T-helper 1 cell treated with Interleukin-12 subunit alpha and Interleukin-12 subunit beta and Interleukin-4 antibody, amounts not matched to agents 30 μg/mL and 1 μg/mL, for 36 hours (primary cell): ENCODE data around the gene EMP3.

Experiments
- H3K27ac Mint-ChIP-seq: one replicate; pipeline ENCODE4 v1.8.0; 2021; ENCODE audit warnings: mild to moderate bottlenecking, mixed read lengths
- H3K27me3 Mint-ChIP-seq: one replicate; pipeline ENCODE4 v1.8.0; 2021; ENCODE audit warnings: low read depth, mixed read lengths
- H3K36me3 Mint-ChIP-seq: one replicate; pipeline ENCODE4 v1.8.0; 2021; ENCODE audit warnings: low read depth, mixed read lengths
- H3K4me1 Mint-ChIP-seq: one replicate; pipeline ENCODE4 v1.8.0; 2021; ENCODE audit warnings: low read depth, mixed read lengths
- H3K4me3 Mint-ChIP-seq: one replicate; pipeline ENCODE4 v1.8.0; 2021; ENCODE audit warnings: mild to moderate bottlenecking, moderate library complexity, mixed read lengths
- H3K9me3 Mint-ChIP-seq: one replicate; pipeline ENCODE4 v1.8.0; 2021; ENCODE audit warnings: mixed read lengths

Gene EMP3

DNA sequence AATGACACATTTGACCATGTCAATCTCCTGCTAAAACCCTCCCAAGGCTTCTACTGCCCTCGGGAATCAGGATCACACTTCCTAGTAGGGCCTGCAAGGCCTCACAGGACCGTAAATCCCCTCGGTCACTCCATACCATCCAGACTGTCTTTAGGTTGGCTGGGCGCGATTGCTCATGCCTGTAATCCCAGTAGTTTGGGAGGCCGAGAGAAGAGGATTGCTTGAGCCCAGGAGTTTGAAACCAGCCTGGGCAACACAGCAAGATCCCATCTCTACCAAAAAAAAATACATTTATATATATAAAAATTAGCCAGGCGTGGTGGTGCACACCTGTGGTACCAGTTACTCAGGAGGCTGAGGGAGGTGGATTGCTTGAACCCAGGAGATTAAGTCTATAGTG lies 23.4 kb downstream of the EMP3 start:
- no peaks in the 10 kb centered on the region for H3K4me1 Mint-ChIP-seq
- no peaks in the 10 kb centered on the region for H3K27me3 Mint-ChIP-seq
- no peaks in the 10 kb centered on the region for H3K9me3 Mint-ChIP-seq
- H3K27ac Mint-ChIP-seq = no peak overlapping the region
- no peak overlapping the region for H3K4me3 Mint-ChIP-seq
- no peaks in the 10 kb centered on the region for H3K36me3 Mint-ChIP-seq

DNA sequence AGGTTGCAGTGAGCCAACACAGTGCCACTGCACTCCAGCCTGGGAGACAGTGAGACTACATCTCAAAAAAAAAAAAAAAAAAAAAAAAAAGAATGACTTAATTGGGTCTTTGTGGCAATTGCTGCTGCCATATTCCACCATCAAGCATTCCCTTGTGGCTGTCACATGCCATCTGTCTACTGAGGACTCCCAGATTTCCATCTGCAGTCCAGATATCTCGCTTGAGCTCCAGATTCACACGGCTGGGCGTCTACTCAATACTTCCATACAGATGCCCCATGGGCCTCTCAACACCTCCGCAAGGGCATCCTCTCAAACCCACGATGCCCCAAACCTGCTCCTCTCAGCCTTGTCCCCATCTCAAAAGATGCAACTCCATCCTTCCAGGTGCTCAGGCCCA lies 25.5 kb downstream of the EMP3 start:
- Mint-ChIP-seq H3K4me3 (no peak overlapping the region), H3K9me3 (no peaks in the 10 kb centered on the region), H3K27me3 (no peaks in the 10 kb centered on the region), H3K4me1 (no peaks in the 10 kb centered on the region), H3K27ac (no peak overlapping the region), H3K36me3 (no peaks in the 10 kb centered on the region)

DNA sequence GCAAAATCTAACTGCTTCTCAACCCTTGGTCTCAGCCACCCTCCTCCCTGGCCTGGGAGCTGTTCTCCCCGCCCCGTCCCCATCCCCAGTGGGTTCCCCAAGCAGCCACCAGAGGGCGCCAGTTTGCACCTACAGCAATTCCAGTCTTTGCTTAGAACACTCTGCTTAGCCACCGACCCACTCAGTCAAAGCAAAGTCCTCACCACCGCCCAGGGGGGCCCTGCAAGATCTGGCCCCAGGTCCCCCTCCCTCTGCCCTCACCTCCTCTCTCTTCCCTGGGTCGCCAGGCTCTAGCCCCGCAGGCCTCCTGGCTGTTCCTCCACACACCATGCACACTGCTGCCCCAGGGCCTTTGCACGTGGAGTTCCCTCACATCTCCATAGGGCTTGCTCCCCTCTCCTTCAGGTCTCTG lies 26.0 kb downstream of the EMP3 start:
- no peaks in the 10 kb centered on the region for H3K4me1 Mint-ChIP-seq
- H3K9me3 Mint-ChIP-seq = no peaks in the 10 kb centered on the region
- no peak overlapping the region for H3K27ac Mint-ChIP-seq
- no peak overlapping the region for H3K4me3 Mint-ChIP-seq
- no peaks in the 10 kb centered on the region for H3K27me3 Mint-ChIP-seq
- no peaks in the 10 kb centered on the region for H3K36me3 Mint-ChIP-seq

DNA sequence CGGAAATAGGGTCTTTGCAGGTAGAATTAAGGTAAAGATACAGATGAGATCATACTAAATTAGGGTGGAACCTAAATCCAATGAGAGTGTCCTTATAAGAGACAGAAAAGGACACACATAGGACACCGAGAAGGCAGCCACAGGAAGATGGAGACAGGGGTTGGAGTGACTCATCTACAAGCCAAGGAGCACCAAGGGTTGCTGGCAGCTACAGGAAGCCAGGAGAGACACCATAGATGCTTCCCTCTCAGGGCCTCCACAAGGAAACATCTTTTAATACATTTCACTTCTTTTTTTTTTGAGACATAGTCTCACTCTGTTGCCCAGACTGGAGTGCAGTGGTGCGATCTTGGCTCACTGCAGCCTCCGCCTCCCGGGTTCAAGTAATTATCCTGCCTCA lies 28.3 kb downstream of the EMP3 start:
- H3K9me3 Mint-ChIP-seq = no peaks in the 10 kb centered on the region
- H3K4me3 Mint-ChIP-seq = no peak overlapping the region
- H3K27me3 Mint-ChIP-seq = no peaks in the 10 kb centered on the region
- H3K36me3 Mint-ChIP-seq = no peaks in the 10 kb centered on the region
- H3K4me1 Mint-ChIP-seq = no peaks in the 10 kb centered on the region
- H3K27ac Mint-ChIP-seq = no peak overlapping the region

DNA sequence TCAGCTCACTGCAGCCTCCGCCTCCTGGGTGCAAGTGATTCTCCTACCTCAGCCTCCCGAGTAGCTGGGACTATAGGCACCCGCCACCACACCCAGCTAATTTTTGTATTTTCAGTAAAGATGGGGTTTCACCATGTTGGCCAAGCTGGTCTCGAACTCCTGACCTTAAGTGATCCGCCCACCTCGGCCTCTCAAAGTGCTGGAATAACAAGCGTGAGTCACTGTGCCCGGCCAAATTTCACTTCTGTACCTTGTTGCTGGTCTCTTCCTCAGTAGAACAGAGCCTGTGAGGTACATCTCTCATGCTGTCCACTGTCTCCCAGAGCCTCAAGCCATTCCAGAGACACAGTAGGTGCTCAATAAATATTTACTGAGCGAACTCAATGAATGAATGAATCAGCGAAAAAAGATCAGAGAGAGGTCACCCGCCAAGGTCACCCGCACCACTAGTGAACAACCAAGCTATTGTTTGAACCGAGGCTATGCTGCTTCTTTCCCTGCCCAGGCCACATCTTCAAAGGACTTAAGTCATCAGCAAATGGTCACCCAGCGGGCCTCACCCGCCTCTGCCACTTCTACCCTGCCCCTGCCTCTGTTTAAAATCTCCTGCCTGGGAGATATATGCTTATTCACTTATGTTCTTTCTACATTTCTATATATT lies 29.1 kb downstream of the EMP3 start:
- H3K27ac Mint-ChIP-seq = no peak overlapping the region

DNA sequence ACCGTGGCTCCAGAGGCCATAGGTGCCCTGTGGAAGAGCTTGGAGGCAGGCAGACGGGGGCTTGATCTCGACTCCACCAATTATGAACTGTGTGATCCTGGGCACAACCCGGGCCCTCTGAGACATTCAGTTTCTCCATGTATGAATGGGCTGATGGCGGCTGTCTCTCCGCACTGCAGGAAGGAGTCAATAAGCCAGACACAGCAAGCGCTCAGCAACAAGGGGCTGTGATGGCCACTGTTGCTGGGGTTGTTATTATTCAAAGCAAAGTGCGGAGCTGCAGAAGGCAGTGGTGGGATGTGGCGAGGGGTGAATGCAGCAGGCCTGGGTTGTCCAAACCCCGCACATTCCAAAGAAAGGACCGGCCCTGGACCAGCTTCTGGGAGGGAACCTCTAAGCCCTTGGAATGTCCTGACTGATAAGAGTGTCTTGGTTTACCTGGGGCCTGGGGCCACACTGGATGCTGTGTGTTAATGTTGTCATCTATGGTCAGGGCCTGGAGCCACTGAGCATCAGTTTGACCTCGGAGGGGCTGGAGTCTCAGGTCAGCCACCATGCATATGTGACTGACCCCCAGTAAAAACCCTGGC lies 30.1 kb downstream of the EMP3 start:
- no peaks in the 10 kb centered on the region for H3K4me1 Mint-ChIP-seq
- H3K27ac Mint-ChIP-seq = no peak overlapping the region
- no peaks in the 10 kb centered on the region for H3K27me3 Mint-ChIP-seq
- H3K4me3 Mint-ChIP-seq = no peak overlapping the region
- H3K9me3 Mint-ChIP-seq = no peaks in the 10 kb centered on the region
- peaks cover 2% of the 10 kb centered on the region for H3K36me3 Mint-ChIP-seq

More for the DNA sequence above, 29.1 kb downstream of the EMP3 start:
- no peak overlapping the region for H3K4me3 Mint-ChIP-seq
- H3K36me3 Mint-ChIP-seq = no peaks in the 10 kb centered on the region
- H3K9me3 Mint-ChIP-seq = no peaks in the 10 kb centered on the region
- H3K4me1 Mint-ChIP-seq = no peaks in the 10 kb centered on the region
- no peaks in the 10 kb centered on the region for H3K27me3 Mint-ChIP-seq

DNA sequence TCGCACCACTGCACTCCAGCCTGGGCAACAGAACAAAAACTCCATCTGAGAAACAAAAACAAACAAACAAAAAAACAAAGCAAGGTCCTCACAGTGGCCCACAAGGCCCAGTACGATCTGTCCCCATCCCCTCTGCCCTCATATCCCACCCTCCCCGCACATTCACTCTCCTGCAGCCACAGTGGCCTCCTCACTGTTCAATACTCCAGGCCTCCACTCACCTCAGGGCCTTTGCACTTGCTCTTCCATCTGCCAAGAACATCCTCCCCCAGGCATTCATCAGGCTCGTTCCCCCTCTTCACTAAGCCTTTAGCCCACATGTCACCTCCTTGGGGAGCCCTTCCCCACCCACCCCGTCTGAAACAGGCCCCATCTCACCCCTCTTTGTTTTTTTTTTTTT lies 33.8 kb downstream of the EMP3 start:
- Mint-ChIP-seq H3K27me3 (peaks cover 4% of the 10 kb centered on the region), H3K4me1 (peaks cover 13% of the 10 kb centered on the region), H3K36me3 (peaks cover 2% of the 10 kb centered on the region), H3K9me3 (no peaks in the 10 kb centered on the region), H3K4me3 (no peak overlapping the region), H3K27ac (no peak overlapping the region)

DNA sequence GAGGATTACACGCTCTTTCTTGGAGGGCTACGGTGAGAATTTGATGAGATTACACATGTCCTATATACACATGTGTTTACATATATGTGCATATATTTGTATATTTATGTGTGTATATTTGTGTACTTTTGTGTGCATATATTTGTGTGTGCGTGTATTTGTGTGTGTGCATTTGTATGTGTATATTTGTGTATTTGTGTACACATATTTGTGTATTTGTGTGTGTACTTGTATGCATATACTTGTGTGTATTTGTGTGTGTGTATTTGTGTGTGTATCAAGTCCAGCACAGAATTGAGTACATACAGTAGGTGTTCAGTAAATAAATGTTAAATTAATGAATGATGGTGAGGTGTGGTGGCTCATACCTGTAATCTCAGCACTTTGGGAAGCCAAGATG lies 36.6 kb downstream of the EMP3 start:
- H3K27me3 Mint-ChIP-seq = peaks cover 4% of the 10 kb centered on the region
- H3K4me1 Mint-ChIP-seq = peaks cover 20% of the 10 kb centered on the region
- no peak overlapping the region for H3K27ac Mint-ChIP-seq
- peaks cover 2% of the 10 kb centered on the region for H3K36me3 Mint-ChIP-seq
- H3K4me3 Mint-ChIP-seq = no peak overlapping the region
- no peaks in the 10 kb centered on the region for H3K9me3 Mint-ChIP-seq

DNA sequence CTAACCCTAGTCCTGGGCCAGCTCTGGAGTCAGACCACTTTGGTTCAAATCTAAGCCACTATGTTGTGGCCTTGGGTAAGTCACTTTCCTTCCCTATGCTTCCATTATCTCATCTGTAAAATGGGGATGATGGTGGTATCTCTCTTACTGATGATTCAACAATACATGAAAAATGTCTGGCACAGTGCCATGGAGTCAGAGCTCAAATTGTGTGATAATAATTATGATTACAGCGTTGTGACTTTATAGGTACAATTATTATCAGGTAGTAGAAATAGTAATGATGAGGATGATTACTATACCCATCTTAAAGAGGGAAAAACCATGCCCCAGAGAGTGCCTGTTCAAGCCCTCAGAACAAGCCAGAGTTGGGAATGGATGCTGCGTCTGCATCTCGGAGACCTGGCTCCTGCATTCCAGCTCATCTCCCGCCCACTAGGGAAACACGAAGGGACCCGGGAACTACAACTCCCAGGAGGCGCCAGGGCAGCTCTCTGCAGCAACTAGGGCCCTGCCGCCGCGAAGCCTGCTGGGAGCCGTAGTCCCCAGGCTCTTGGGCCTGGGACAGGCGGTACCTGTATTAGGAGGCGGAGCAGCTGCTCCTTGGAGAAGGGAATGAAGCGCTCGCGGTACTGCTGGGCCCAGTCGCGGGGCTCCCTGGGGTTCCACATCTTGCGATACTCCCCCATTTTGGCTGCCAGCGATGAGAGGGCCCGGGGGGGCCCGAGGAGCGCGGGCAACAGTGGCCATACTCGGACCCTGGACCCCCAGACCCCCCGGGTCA lies 37.6 kb downstream of the EMP3 start:
- peaks cover 4% of the 10 kb centered on the region for H3K27me3 Mint-ChIP-seq
- peaks cover 2% of the 10 kb centered on the region for H3K36me3 Mint-ChIP-seq
- peaks cover 20% of the 10 kb centered on the region for H3K4me1 Mint-ChIP-seq
- peak overlapping the region; percentile 79 for H3K4me3 Mint-ChIP-seq
- no peaks in the 10 kb centered on the region for H3K9me3 Mint-ChIP-seq
- H3K27ac Mint-ChIP-seq = peak overlapping the region; percentile 92

DNA sequence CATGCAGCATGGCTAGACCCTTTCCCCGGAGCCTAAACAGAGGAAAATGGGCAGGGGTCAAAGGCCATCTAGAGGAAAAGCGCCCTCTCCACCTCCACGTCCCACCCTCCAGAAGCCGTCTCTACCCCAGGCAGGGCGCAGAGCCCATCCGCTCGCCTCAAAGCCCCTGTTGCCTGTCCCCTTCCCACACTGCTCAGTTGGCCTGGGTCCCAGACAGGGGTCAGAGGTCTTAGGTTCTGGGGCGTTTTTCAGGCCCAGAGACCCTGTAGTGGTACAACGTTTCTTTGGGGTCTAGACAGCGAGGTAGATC lies 38.1 kb downstream of the EMP3 start:
- H3K27me3 Mint-ChIP-seq = peaks cover 4% of the 10 kb centered on the region
- peak overlapping the region; percentile 79 for H3K4me3 Mint-ChIP-seq
- no peaks in the 10 kb centered on the region for H3K9me3 Mint-ChIP-seq
- peaks cover 20% of the 10 kb centered on the region for H3K4me1 Mint-ChIP-seq
- peaks cover 2% of the 10 kb centered on the region for H3K36me3 Mint-ChIP-seq
- H3K27ac Mint-ChIP-seq = peak overlapping the region; percentile 92

DNA sequence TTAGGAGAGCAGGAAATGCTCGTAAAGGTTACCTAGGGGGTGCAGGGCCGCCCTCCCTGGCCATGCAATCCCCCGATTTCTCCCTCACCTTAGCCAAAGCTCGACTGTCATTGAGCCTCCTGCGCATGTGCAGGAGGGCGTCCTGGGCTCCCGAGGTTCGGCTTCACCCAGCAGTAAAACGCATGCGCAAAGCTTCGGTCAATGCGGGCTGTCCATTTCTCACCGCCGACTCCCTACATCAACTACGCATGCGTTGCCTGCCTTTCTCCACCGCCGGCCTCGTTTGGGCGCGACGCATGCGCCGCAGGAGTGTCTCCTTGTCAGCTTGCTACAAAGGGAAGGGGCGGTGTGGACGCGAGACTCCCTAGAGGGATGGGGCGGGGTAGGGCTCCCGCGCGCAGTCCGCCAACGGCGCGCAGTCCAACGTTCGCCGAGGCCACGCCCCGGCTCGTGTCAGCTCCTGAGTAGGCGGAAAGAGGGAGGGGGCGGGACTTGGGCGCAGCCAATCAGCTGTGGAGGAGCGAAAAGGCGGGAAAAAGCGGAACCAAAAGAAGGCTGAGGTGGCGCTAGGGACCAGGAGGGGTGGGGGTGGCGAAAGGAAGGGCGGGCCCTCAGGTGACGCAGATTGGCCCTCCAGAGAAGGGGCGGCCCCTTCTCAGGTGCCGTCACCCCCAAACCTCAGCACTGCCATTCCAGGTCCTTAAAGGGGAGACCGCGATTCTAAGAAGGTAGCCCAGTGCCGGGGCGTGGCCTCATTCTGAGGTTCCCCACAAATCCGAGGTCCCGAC lies 38.7 kb downstream of the EMP3 start, which contains the start of the genes SYNGR4 and TMEM143:
TSS of gene SYNGR4 (plus strand) at position 558 of the 788 bp plus-strand sequence. CDS start 1,476 bp downstream, outside the sequence.
TSS of gene TMEM143 (minus strand) at position 131 of the 788 bp plus-strand sequence. CDS start at position 111, 20 bp downstream.
- Mint-ChIP-seq H3K4me1 (peaks cover 20% of the 10 kb centered on the region), H3K9me3 (no peaks in the 10 kb centered on the region), H3K36me3 (peaks cover 2% of the 10 kb centered on the region), H3K4me3 (peak within 1 kb of the TSS; percentile 79), H3K27ac (peak within 1 kb of the TSS; percentile 92), H3K27me3 (peaks cover 4% of the 10 kb centered on the region)

DNA sequence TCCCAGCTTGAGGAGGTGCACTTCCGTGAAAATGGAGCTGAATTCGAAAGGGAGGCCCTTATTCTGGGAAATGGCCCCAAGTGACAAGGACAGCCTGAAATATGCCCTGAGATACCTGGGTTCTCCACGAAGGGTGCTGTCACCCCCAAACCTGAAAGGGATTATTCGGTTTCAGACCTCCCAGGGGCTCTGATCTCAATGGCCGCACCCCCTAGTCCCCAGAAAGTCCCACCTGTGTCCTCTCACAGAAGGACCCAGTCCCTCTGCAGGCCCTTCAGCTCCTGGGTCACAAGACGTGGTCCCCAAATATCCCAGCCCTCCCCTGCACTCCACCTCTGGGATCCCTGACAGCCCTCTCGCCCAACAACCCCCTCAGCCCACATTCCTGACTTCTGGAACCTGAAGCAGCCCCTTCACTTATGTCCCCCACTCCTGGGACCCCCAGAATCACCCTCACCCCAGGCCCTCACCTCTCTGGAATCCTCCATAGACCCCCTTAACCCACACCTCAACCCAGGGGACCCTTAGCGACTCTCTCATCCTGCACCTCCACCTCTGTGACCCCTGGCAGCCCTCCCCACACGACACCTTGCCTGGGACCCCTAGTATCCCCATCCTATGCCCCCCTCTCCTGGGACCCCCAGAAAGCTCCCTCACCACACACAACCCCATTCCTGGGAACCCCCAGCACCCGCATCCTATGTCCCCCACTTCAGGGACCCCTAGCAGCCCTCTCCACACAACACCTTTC lies 39.4 kb downstream of the EMP3 start:
- peaks cover 4% of the 10 kb centered on the region for H3K27me3 Mint-ChIP-seq
- H3K27ac Mint-ChIP-seq = peak overlapping the region; percentile 92
- H3K9me3 Mint-ChIP-seq = no peaks in the 10 kb centered on the region
- H3K36me3 Mint-ChIP-seq = no peaks in the 10 kb centered on the region
- H3K4me1 Mint-ChIP-seq = peaks cover 20% of the 10 kb centered on the region
- H3K4me3 Mint-ChIP-seq = peak overlapping the region; percentile 79

DNA sequence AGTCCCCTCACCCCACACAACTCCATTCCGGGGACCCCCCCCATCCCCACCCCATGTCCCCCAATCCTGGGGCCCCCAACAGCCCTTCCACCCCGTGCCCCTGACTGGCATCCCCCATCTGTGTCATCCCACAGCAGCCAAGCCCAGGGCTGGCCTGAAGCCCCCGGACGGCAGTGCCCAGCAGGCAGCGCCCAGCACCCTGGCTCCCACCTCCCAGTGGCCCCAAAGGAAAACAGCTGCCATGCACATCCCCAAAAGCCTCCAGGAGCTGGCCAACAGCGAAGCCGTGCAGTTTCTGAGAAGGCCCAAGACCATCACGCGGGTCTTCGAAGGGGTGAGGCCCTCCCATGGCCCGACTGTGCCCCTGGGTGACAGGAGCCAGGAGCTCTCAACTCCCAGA lies 40.2 kb downstream of the EMP3 start:
- H3K36me3 Mint-ChIP-seq = no peaks in the 10 kb centered on the region
- H3K27me3 Mint-ChIP-seq = peaks cover 4% of the 10 kb centered on the region
- H3K4me1 Mint-ChIP-seq = peaks cover 20% of the 10 kb centered on the region
- no peaks in the 10 kb centered on the region for H3K9me3 Mint-ChIP-seq
- H3K4me3 Mint-ChIP-seq = no peak overlapping the region
- H3K27ac Mint-ChIP-seq = no peak overlapping the region

DNA sequence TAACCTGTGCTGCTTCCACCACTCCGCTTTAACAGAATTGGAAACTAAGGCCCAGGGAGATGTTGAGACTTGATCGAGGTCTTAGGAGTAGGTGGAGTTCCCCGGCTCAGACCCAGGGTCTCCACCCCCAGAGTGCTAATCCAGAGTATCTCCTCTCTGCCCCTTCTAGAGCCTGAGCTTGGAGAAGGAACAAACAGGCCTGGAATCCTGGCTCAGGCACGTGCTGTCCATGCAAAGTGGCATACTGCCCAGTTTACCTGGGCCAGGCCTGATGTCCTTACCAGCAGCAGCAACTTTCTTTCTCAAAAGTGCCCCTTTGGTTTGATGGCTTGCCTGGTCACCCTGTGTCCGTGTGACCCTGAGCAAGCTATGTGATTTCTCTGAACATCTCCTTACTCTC lies 42.5 kb downstream of the EMP3 start:
- Mint-ChIP-seq H3K27ac (no peak overlapping the region), H3K4me3 (no peak overlapping the region), H3K36me3 (no peaks in the 10 kb centered on the region), H3K4me1 (peaks cover 17% of the 10 kb centered on the region), H3K27me3 (peaks cover 4% of the 10 kb centered on the region), H3K9me3 (no peaks in the 10 kb centered on the region)
